ENCODE measurements around the gene HERC2. TPM values are rescaled to one million over a fixed set of nuclear protein-coding genes. Genes with fewer than 3 reads are reported as not detected.

Gene HERC2
- total RNA-seq, 1 donor from 2014 or later: 49.1 TPM

DNA sequence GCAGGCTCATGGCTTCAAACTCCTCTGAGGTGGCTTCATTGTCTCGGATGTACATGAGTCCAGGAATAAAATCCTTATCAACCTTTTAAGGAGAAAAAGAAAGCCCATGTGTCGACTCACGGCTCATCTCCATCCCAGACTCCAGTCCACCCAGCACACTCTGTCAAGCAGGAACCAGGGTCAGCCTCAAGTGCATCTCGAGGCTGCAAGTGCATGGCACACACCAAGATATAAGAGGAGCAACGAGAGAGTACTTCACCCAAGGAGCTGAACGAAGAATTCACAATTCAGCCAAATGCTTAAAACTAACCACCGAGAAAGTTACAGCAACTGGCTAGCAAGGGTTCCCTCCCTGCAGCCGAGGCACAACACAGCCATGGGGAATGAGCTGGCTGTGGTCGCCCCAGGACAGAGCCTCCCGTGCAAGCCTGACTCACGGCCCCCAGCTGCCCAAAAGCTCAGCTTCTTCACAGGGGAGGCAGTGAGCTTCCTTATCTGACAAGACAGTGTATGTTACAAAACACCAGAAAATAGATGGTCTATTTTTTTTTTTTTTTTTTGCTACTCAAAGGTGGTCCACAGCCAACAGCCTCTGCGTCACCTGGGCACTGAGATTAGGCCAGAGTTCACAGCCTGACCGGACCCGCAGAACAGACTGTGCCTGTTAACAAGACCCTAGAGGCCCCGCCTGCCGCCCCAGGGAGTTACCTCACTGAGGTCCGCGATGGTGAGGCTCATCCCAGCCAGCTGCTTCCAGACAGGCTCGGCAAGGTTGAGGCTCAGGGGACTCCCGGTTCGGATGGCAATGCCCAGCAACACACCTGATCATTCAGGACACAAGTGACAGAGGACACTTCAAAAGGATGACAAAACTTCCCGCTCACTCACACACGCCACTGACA, 207.0 kb downstream of the HERC2 start:
- TF ChIP-seq, protein P1, sequence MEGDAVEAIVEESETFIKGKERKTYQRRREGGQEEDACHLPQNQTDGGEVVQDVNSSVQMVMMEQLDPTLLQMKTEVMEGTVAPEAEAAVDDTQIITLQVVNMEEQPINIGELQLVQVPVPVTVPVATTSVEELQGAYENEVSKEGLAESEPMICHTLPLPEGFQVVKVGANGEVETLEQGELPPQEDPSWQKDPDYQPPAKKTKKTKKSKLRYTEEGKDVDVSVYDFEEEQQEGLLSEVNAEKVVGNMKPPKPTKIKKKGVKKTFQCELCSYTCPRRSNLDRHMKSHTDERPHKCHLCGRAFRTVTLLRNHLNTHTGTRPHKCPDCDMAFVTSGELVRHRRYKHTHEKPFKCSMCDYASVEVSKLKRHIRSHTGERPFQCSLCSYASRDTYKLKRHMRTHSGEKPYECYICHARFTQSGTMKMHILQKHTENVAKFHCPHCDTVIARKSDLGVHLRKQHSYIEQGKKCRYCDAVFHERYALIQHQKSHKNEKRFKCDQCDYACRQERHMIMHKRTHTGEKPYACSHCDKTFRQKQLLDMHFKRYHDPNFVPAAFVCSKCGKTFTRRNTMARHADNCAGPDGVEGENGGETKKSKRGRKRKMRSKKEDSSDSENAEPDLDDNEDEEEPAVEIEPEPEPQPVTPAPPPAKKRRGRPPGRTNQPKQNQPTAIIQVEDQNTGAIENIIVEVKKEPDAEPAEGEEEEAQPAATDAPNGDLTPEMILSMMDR (IDR thresholded peaks at IDR 0.05): no peak
- Mint-ChIP-seq H3K4me1 (no peaks in the 10 kb centered on the region), H3K9me3 (no peaks in the 10 kb centered on the region), H3K27me3 (no peaks in the 10 kb centered on the region), H3K36me3 (ENCODE audit: low read depth) (peaks cover 76% of the 10 kb centered on the region), H3K4me3 (no peak overlapping the region), H3K27ac (no peak overlapping the region)
- ATAC-seq (ENCODE audit: low read depth) (no peak), DNase-seq (no peak)
- POLR2A ChIA-PET: interaction anchor here (0.6 kb wide), 1 partner anchor 20 kb away, joined by 4 read pairs; no protein-coding TSS in a partner anchor
- intact Hi-C loops (cut with micrococcal nuclease): no loop called here
- CTCF ChIA-PET: no interaction called here

DNA sequence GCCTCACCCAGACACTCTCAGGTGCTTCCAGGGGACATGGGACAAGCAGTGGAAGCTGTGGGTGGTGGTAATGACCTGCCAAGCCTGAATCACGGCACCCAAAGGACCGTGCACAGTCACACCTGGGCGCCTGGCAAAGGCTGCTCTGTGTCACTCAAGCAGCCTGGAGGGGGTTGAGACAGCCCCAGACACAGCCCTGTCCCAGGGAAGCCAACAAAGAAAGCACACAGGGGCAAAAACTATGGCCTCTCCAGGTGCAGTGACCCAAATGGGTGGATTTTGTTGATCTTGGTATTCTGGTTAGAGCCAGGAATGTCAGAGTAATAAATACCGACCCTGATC, 207.9 kb downstream of the HERC2 start:
- H3K4me3 Mint-ChIP-seq: no peak overlapping the region
- H3K27me3 Mint-ChIP-seq: no peaks in the 10 kb centered on the region
- TF ChIP-seq, protein P1 (IDR thresholded peaks at IDR 0.05): no peak
- H3K27ac Mint-ChIP-seq: no peak overlapping the region
- intact Hi-C loops (cut with micrococcal nuclease): no loop called here
- POLR2A ChIA-PET: no interaction called here
- no peak for ATAC-seq (ENCODE audit: low read depth)
- CTCF ChIA-PET: no interaction called here
- H3K9me3 Mint-ChIP-seq: no peaks in the 10 kb centered on the region
- no peak for DNase-seq
- no peaks in the 10 kb centered on the region for H3K4me1 Mint-ChIP-seq
- H3K36me3 Mint-ChIP-seq (ENCODE audit: low read depth): peaks cover 72% of the 10 kb centered on the region

DNA sequence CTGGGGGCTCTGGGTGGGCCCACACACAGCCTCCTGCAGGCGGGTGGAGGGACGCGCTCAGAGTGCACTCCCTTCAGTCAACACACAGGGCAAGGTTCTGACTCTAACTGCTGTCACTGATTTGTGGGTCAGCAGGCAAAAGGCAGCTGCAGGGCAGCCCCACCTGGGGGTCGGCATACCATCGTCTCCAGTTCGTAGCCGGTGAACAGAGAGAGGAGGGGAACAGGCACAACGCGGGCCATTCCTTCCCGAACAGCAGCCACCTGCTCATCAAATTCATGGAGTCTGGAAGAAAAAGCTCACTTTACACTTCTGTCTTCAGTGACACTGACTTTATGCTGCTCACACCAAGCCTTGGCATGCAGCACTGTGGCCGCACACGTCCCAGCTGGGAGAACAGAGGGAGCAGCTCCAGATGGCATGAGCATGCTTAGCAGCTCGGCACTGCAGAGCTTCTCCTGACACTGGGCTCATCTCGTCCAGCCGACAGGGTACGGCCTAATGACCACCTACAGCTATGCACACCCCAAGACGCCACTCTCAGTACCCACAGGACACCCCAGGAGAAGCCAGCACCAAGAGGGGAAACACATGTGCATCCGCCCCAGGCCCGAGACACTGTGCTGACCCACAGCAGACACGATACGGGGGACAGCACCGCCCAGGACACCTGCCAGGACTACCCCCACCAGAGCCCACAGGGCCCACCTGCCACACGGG, 208.4 kb downstream of the HERC2 start:
- peaks cover 69% of the 10 kb centered on the region for H3K36me3 Mint-ChIP-seq (ENCODE audit: low read depth)
- DNase-seq: no peak
- no peaks in the 10 kb centered on the region for H3K27me3 Mint-ChIP-seq
- no peaks in the 10 kb centered on the region for H3K9me3 Mint-ChIP-seq
- no peak overlapping the region for H3K4me3 Mint-ChIP-seq
- no peaks in the 10 kb centered on the region for H3K4me1 Mint-ChIP-seq
- ChIA-PET CTCF (no interaction called here), POLR2A (no interaction called here)
- TF ChIP-seq, protein P1 (IDR thresholded peaks at IDR 0.05): no peak
- ATAC-seq (ENCODE audit: low read depth): no peak
- no peak overlapping the region for H3K27ac Mint-ChIP-seq
- intact Hi-C loops (cut with micrococcal nuclease): no loop called here

DNA sequence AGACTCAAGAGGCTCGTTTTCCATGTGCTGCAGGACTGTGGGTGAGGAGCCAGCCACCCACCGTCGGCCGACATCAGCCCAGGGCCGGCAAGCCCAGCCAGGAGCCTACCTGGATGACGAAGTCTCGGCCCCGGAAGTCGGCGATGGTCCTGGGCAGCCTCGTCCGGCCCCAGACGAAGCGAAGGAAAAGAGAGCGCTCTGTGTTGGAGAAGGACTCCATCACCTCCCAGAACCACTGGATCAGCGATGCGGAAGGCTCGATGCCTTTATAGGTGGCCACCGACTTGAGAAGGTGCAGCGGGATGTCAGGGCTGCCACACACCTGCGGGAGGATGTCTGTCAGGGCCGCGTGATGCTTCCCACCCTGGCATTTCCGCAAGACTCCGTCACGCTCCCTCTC, 209.0 kb downstream of the HERC2 start:
- ChIA-PET CTCF (no interaction called here), POLR2A (no interaction called here)
- TF ChIP-seq, protein P1 (IDR thresholded peaks at IDR 0.05): no peak
- Mint-ChIP-seq H3K4me3 (no peak overlapping the region), H3K27me3 (no peaks in the 10 kb centered on the region), H3K9me3 (no peaks in the 10 kb centered on the region), H3K27ac (no peak overlapping the region), H3K4me1 (no peaks in the 10 kb centered on the region), H3K36me3 (ENCODE audit: low read depth) (peaks cover 63% of the 10 kb centered on the region)
- no peak for ATAC-seq (ENCODE audit: low read depth)
- DNase-seq: no peak
- intact Hi-C loops (cut with micrococcal nuclease): no loop called here

DNA sequence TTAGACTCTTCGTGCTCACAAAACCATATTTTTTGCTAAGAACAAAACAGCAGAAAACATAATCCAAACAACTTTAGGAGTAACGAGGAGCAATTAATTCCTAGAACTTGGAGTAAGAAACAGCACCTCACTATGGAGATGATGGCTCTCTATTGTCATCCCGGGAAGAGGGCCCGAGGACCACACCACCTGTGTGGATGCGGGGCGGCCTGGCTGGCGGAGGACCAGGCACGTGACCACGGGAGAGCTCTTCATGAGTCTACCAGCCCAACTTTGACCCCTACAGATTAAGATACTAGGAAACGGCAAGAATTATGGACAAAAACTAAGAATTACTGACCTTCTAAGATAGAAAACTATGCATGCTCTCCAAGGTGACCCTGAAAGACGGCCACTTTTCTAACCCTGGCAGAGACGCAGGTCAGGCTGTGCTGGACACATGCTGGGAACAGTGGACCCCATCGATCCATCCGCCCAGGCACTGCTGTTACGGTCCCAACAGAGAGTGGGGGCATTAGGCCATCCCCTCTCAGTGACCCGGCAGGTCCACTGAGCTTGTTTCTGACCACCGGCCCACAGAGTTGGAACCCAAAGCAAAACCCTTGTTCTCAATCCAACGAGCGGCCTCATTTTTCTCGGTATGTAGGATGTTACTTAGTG, 209.7 kb downstream of the HERC2 start:
- ChIA-PET CTCF (interaction anchor here (0.6 kb wide), 1 partner anchor 181 kb away, joined by 3 read pairs; no protein-coding TSS in a partner anchor), POLR2A (no interaction called here)
- intact Hi-C loops (cut with micrococcal nuclease): no loop called here
- DNase-seq (no peak), ATAC-seq (ENCODE audit: low read depth) (no peak)
- Mint-ChIP-seq H3K27ac (no peak overlapping the region), H3K36me3 (ENCODE audit: low read depth) (peaks cover 55% of the 10 kb centered on the region), H3K9me3 (no peaks in the 10 kb centered on the region), H3K4me3 (no peak overlapping the region), H3K27me3 (no peaks in the 10 kb centered on the region), H3K4me1 (no peaks in the 10 kb centered on the region)
- TF ChIP-seq, protein P1 (IDR thresholded peaks at IDR 0.05): no peak

Data from activated B cell treated with CpG ODN at 0.5 μM for 24 hours (primary cell).